ENCODE results near the gene SNX14. TPM values are rescaled to one million over a fixed set of nuclear protein-coding genes. Genes with fewer than 3 reads are reported as not detected.

The SNX14 gene
- total RNA-seq, 1 experiment from 2014 or later = 84.8 TPM

DNA sequence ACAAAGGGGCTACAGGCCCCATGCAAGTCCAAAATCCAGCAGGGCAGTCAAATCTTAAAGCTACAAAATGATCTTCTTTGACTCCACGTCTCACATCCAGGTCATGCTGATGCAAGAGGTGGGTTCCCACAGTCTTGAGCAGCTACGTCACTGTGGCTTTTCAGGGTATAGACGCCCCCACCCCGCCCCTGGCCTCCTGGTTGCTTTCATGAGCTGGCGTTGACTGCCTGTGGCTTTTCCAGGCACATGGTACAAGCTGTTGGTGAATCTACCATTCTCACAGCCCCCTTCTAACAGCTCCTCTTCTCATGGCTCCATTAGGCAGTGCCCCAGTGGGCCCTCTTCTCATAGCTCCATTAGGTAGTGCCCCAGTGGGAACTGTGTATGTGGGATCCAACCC lies 96.8 kb downstream of the SNX14 start (continued):
- TF ChIP-seq, protein P1, sequence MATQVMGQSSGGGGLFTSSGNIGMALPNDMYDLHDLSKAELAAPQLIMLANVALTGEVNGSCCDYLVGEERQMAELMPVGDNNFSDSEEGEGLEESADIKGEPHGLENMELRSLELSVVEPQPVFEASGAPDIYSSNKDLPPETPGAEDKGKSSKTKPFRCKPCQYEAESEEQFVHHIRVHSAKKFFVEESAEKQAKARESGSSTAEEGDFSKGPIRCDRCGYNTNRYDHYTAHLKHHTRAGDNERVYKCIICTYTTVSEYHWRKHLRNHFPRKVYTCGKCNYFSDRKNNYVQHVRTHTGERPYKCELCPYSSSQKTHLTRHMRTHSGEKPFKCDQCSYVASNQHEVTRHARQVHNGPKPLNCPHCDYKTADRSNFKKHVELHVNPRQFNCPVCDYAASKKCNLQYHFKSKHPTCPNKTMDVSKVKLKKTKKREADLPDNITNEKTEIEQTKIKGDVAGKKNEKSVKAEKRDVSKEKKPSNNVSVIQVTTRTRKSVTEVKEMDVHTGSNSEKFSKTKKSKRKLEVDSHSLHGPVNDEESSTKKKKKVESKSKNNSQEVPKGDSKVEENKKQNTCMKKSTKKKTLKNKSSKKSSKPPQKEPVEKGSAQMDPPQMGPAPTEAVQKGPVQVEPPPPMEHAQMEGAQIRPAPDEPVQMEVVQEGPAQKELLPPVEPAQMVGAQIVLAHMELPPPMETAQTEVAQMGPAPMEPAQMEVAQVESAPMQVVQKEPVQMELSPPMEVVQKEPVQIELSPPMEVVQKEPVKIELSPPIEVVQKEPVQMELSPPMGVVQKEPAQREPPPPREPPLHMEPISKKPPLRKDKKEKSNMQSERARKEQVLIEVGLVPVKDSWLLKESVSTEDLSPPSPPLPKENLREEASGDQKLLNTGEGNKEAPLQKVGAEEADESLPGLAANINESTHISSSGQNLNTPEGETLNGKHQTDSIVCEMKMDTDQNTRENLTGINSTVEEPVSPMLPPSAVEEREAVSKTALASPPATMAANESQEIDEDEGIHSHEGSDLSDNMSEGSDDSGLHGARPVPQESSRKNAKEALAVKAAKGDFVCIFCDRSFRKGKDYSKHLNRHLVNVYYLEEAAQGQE (IDR thresholded peaks at IDR 0.05; ENCODE audit: low read depth) = no peak
- TF ChIP-seq CEBPB (IDR thresholded peaks at IDR 0.05; ENCODE audit: low read depth) = no peak
- TF ChIP-seq EZH2phosphoT487 (IDR thresholded peaks at IDR 0.05; ENCODE audit: borderline replicate concordance) = no peak

DNA sequence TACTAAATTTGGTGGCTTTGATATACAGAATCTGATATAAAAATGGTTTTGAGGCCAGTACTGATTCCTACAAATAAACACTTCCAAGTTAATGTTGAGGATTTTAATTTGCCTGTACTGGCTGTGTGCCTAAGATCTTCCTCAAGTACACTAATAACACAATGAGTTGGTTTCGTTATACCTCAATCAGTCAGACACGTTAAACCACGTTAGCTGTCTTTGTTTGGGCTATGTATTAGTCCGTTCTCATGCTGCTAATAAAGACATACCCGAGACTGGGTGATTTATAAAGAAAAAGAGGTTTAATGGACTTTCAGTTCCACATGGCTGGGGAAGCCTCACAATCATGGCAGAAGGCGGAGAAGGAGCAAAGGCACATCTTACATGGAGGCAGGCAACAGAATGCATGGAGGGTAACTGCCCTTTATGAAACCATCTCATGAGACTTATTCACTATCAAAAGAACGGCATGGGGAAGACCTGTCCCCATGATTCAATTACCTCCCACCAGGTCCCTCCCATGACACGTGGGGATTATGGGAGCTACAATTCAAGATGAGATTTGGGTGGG lies 97.6 kb downstream of the SNX14 start:
- no peak overlapping the region for H2AFZ ChIP-seq (ENCODE audit: low read depth, low read length, poor library complexity, severe bottlenecking)
- no peaks in the 10 kb centered on the region for H4K20me1 ChIP-seq (ENCODE audit: insufficient read depth)
- ChIA-PET CTCF (interaction anchor here (1.7 to 5.2 kb wide), 2 partner anchors 13 to 141 kb away, joined by 7 to 26 read pairs; no protein-coding TSS in a partner anchor), POLR2A (no interaction called here), RAD21 (ENCODE audit: low non-redundant PET in 1 of 2, low total read pairs in 2 of 2, uncharacterized antibody in 2 of 2, unreplicated experiment in 2 of 2) (no interaction called here)
- H3K9ac ChIP-seq (ENCODE audit: low read length) = no peak overlapping the region
- no peaks in the 10 kb centered on the region for H3K79me2 ChIP-seq (ENCODE audit: insufficient read depth, low read length)
- no TSS peak for BruUV-seq (replicated peaks)
- no peaks in the 10 kb centered on the region for H3K27me3 ChIP-seq (ENCODE audit: insufficient read depth, low read length)
- intact Hi-C loops (cut with micrococcal nuclease) = no loop called here
- no peaks in the 10 kb centered on the region for H3K9me3 ChIP-seq (ENCODE audit: control insufficient read depth in 1 of 2, insufficient read depth in 1 of 2, low read depth in 1 of 2, low read length in 2 of 2)
- no peaks in the 10 kb centered on the region for H3K9me2 ChIP-seq (ENCODE audit: insufficient read depth)
- no peak overlapping the region for H3K4me2 ChIP-seq (ENCODE audit: low read length)
- TF ChIP-seq, protein P2, sequence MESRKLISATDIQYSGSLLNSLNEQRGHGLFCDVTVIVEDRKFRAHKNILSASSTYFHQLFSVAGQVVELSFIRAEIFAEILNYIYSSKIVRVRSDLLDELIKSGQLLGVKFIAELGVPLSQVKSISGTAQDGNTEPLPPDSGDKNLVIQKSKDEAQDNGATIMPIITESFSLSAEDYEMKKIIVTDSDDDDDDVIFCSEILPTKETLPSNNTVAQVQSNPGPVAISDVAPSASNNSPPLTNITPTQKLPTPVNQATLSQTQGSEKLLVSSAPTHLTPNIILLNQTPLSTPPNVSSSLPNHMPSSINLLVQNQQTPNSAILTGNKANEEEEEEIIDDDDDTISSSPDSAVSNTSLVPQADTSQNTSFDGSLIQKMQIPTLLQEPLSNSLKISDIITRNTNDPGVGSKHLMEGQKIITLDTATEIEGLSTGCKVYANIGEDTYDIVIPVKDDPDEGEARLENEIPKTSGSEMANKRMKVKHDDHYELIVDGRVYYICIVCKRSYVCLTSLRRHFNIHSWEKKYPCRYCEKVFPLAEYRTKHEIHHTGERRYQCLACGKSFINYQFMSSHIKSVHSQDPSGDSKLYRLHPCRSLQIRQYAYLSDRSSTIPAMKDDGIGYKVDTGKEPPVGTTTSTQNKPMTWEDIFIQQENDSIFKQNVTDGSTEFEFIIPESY (IDR thresholded peaks at IDR 0.05; ENCODE audit: extremely low read depth, insufficient replicate concordance, low read length) = no peak
- TF ChIP-seq SRF (IDR thresholded peaks at IDR 0.05; ENCODE audit: low read depth) (no peak), JUND (IDR thresholded peaks at IDR 0.05) (no peak), TCF7L2 (IDR thresholded peaks at IDR 0.05; ENCODE audit: borderline replicate concordance, extremely low read depth, insufficient read depth, insufficient read length) (no peak), SP1 (IDR thresholded peaks at IDR 0.05; ENCODE audit: low read depth) (no peak), YY1 (IDR thresholded peaks at IDR 0.05; ENCODE audit: extremely low read depth, insufficient replicate concordance, low read depth, low read length) (no peak)
- ATAC-seq (no peak), DNase-seq (ENCODE audit: low read depth, low spot score) (no peak)
- H3K4me1 ChIP-seq (ENCODE audit: control insufficient read depth in 1 of 2, insufficient read depth in 2 of 2, low read length in 2 of 2) = peaks cover 31% of the 10 kb centered on the region in 2 experiments
- H3K36me3 ChIP-seq (ENCODE audit: control insufficient read depth in 1 of 2, insufficient read depth in 2 of 2, low read length in 2 of 2) = peaks cover 0 to 11% of the 10 kb centered on the region in 2 experiments; a peak in 1 of 4 replicates
- H3K27ac ChIP-seq (ENCODE audit: low read depth, low read length) = no peak overlapping the region
- H3K4me3 ChIP-seq (replicated peaks in 1 of 2; ENCODE audit: low read depth in 1 of 2, low read length in 2 of 2) = no peak overlapping the region
